Cardiac muscle cell (in vitro differentiated cells and primary cell): ENCODE data around the gene MTCL3.

ENCODE experiments used
- DNase-seq, 2 donors: peaks; one replicate each; pipeline versions ENCODE4 v3.0.0 to v3.0.0-alpha.2; 2010 to 2017; ENCODE audit warnings: low read depth in 1 of 2, low spot score in 1 of 2
- H3K27ac ChIP-seq: fragments of 200-600 bp; sonication (generic); 2 replicates; pipeline ENCODE4 v1.5.1; 2016
- H3K27me3 ChIP-seq: fragments of 200-600 bp; sonication (generic); 2 replicates; pipeline ENCODE4 v1.6.0; 2016; ENCODE audit warnings: control low read depth
- H3K36me3 ChIP-seq: fragments of 200-600 bp; sonication (generic); 2 replicates; pipeline ENCODE4 v1.5.1; 2016; ENCODE audit warnings: control low read depth
- H3K4me1 ChIP-seq: fragments of 200-600 bp; sonication (generic); 2 replicates; pipeline ENCODE4 v1.8.1; 2017; ENCODE audit warnings: low read depth, mild to moderate bottlenecking, mixed run types
- H3K4me3 ChIP-seq: fragments of 200-600 bp; sonication (generic); 2 replicates; pipeline ENCODE4 v1.5.1; 2016; ENCODE audit warnings: mild to moderate bottlenecking
- H3K9me3 ChIP-seq: fragments of 200-600 bp; sonication (generic); 2 replicates; pipeline ENCODE4 v1.5.1; 2017; ENCODE audit warnings: low read depth, mild to moderate bottlenecking, control low read depth
- TF ChIP-seq, protein P1 (sequence below): IDR thresholded peaks from 2 replicates; pipeline ENCODE4 v1.5.1; 2012; ENCODE audit warnings: low read depth, mild to moderate bottlenecking, low read length

The MTCL3 gene

DNA sequence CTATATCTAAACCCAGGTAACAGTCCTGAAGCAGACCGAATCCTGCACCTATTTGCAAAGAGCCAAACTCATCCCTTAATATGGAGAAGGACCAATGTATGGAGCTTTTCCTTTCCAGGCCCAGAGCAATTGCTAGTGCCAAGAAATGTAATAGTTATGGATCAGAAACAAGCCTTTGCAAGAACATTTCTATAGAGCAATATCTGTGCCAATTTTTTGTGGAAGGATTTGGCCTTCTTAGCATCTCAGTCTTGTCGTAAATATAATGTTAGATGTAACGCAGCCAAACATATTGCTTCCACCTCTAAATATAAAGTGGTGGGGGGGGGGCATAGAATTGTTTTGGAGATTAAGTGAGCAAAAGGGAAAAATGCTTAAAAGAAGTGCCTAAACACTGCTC, 62.7 kb downstream of the MTCL3 start:
- Histone ChIP-seq H3K9me3 (no peaks in the 10 kb centered on the region), H3K4me3 (no peak overlapping the region), H3K27me3 (no peaks in the 10 kb centered on the region), H3K4me1 (peaks cover 13% of the 10 kb centered on the region), H3K36me3 (no peaks in the 10 kb centered on the region), H3K27ac (no peak overlapping the region)
- TF ChIP-seq, protein P1, sequence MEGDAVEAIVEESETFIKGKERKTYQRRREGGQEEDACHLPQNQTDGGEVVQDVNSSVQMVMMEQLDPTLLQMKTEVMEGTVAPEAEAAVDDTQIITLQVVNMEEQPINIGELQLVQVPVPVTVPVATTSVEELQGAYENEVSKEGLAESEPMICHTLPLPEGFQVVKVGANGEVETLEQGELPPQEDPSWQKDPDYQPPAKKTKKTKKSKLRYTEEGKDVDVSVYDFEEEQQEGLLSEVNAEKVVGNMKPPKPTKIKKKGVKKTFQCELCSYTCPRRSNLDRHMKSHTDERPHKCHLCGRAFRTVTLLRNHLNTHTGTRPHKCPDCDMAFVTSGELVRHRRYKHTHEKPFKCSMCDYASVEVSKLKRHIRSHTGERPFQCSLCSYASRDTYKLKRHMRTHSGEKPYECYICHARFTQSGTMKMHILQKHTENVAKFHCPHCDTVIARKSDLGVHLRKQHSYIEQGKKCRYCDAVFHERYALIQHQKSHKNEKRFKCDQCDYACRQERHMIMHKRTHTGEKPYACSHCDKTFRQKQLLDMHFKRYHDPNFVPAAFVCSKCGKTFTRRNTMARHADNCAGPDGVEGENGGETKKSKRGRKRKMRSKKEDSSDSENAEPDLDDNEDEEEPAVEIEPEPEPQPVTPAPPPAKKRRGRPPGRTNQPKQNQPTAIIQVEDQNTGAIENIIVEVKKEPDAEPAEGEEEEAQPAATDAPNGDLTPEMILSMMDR = no peak
- no peak for DNase-seq

DNA sequence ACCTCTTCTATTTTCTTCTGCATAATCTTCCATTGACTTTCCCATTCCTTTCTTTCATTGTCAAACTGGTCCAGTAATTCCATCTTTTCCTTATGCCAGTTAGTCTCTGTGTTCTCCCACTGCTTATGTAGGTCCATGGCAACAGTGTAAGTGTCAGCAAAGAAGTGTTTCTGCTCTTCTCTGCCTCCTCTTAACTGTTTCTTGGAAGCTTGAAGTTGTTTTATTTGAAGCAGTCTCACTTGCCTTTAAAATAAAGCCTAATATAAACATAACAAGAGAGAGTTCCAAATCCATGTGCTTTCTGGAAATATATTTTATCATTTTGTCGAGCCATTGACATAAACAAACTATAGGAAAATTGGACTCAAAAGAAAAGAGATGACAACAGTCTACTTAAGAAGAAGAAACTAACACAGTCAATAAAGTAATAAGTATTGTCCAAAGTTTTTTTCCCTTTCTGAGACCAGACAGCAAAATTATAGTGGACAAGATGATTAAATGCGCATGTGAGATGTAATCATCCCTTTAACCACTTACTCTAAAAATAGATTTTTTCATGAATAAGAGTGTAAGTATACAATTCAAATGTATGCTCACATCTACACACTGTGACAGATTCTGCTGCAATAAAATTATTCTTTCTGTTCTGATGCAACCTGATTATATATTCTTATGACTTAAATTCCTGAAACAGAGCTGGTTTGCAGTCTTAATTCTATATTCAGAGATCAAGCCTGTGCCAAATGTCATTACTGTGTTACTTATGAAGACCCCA, 65.1 kb downstream of the MTCL3 start:
- H3K9me3 ChIP-seq = no peaks in the 10 kb centered on the region
- H3K4me3 ChIP-seq = no peak overlapping the region
- no peaks in the 10 kb centered on the region for H3K27me3 ChIP-seq
- H3K27ac ChIP-seq = no peak overlapping the region
- no peaks in the 10 kb centered on the region for H3K36me3 ChIP-seq
- TF ChIP-seq, protein P1 = no peak
- peaks cover 4% of the 10 kb centered on the region for H3K4me1 ChIP-seq
- DNase-seq = no peak

DNA sequence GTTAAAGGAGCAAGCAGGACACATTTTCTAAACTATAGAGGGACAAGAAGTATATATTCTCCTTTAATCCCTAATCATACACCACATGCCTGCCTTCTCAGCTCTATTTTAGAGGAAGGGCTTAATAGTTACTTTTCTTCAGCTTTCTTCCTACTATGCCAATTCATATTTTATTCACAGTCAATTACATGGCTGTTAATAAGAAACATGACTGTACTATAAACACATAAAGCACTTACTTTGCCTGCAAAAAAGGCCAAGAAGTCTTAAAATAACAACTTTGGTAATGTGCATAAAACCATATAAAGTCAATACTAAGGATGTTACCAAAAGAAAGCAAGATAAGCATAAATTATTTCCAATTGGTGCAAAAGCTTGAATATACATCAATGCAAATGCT, 66.3 kb downstream of the MTCL3 start:
- no peak for DNase-seq
- Histone ChIP-seq H3K36me3 (no peaks in the 10 kb centered on the region), H3K27me3 (no peaks in the 10 kb centered on the region), H3K4me3 (no peak overlapping the region), H3K27ac (no peak overlapping the region), H3K9me3 (no peaks in the 10 kb centered on the region), H3K4me1 (no peaks in the 10 kb centered on the region)
- TF ChIP-seq, protein P1 = no peak

DNA sequence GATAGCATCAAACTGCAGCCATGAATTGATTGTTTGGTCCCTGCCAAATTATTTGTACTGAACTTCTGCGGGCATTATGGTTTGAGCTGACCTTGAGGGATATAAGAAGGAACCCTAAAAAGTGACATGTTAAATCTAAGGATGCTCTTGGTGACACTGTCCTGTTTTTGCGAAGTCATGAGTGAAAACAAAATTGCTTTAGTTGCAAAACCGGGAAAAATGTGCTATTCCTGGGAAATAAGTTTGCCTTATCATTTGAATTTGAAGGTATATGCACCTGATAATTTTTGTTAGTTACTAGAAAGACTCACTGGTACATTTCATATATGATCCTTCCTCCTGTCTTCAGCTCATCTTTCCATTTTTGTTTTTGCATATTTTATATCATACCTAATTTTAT, 67.7 kb downstream of the MTCL3 start:
- H3K4me3 ChIP-seq = no peak overlapping the region
- no peak overlapping the region for H3K27ac ChIP-seq
- no peaks in the 10 kb centered on the region for H3K36me3 ChIP-seq
- no peaks in the 10 kb centered on the region for H3K4me1 ChIP-seq
- H3K27me3 ChIP-seq = no peaks in the 10 kb centered on the region
- no peak for DNase-seq
- no peaks in the 10 kb centered on the region for H3K9me3 ChIP-seq
- TF ChIP-seq, protein P1 = no peak

DNA sequence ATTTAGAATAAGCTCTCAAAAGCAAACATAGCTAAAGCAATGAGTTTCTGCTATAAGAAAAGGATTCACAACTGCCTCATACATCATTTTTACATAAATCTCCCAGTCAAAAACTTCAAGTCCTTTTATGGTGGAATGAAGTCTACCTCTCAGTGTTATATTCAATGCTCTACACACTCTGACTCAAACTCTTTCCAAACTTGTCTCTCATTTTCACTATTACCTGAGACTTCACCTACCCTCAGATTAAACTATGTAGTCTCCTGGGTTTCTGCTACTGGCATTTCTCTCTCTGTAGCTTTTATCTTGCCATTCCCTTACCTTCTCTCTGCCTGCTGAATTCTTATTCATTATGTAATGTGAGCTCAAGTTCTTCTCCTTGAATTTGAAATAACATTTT, 71.4 kb downstream of the MTCL3 start:
- TF ChIP-seq, protein P1 = no peak
- Histone ChIP-seq H3K27ac (no peak overlapping the region), H3K27me3 (no peaks in the 10 kb centered on the region), H3K36me3 (no peaks in the 10 kb centered on the region), H3K4me1 (no peaks in the 10 kb centered on the region), H3K9me3 (no peaks in the 10 kb centered on the region), H3K4me3 (no peak overlapping the region)
- no peak for DNase-seq

DNA sequence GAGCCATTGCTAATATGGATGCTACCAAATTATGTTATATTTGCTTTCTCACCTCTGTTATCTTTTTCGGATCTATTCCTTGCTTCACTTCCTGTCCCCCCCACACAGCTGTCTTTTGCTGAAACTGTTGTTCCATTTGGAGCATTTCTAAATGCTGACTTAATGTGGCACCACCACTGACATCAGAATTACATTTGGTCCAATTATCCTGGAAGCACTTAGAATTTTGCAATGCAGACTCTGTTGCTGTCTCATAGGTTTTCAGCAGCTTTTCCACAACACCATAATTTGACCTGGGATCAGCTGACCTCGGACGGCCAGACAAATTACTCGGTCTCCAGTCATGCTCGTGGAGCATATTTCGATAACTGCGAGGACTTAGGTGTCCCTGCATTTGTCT, 72.8 kb downstream of the MTCL3 start:
- no peak overlapping the region for H3K4me3 ChIP-seq
- DNase-seq = peak in 1 of 2 donors; percentile 11
- no peaks in the 10 kb centered on the region for H3K36me3 ChIP-seq
- H3K27ac ChIP-seq = no peak overlapping the region
- TF ChIP-seq, protein P1 = no peak
- H3K4me1 ChIP-seq = no peaks in the 10 kb centered on the region
- no peaks in the 10 kb centered on the region for H3K9me3 ChIP-seq
- H3K27me3 ChIP-seq = no peaks in the 10 kb centered on the region
